HG03432 (cell line): ENCODE measurements around the gene C15orf40.
A peak's percentile ranks its signal among the peaks of the same experiment; 100 is the strongest.
"Not testable (repeated sequence)": the region's sequence is repeated elsewhere in the genome, so short reads cannot be mapped to it uniquely, and the experiment has no call there.

Experiments used
- ATAC-seq: cut with Tn5 transposase; IDR thresholded peaks from one replicate; pipeline ENCODE4 v1.9.1; 2021; ENCODE audit warnings: mild to moderate bottlenecking, moderate library complexity; ENCODE audit not compliant: unreplicated experiment

The C15orf40 gene

GRCh38 chr15:82952158-82953081 lies 59.0 kb downstream of the C15orf40 start, which contains the start of gene HOMER2:
HOMER2 (minus strand) TSS chr15:82952720; CDS start chr15:82952535, 185 bp downstream.
- peak; percentile 45 for ATAC-seq

GRCh38 chr15:82951472-82952157 lies 59.8 kb downstream of the C15orf40 start:
- ATAC-seq: no peak

GRCh38 chr15:82950746-82951370 lies 60.6 kb downstream of the C15orf40 start:
- peak; percentile 67 for ATAC-seq

- ATAC-seq: peak; percentile 23
Observed at GRCh38 chr15:82950295-82950694, 61.1 kb downstream of the C15orf40 start.

- no peak for ATAC-seq
Observed at GRCh38 chr15:82946155-82946701, 65.2 kb downstream of the C15orf40 start.

GRCh38 chr15:82945326-82945725 lies 66.1 kb downstream of the C15orf40 start:
- no peak for ATAC-seq

- ATAC-seq: no peak
Observed at GRCh38 chr15:82944821-82945220, 66.6 kb downstream of the C15orf40 start.

GRCh38 chr15:82944056-82944455 lies 67.4 kb downstream of the C15orf40 start:
- no peak for ATAC-seq

- no peak for ATAC-seq
Observed at GRCh38 chr15:82943176-82943575, 68.3 kb downstream of the C15orf40 start.

- no peak for ATAC-seq
Observed at GRCh38 chr15:82942691-82943090, 68.7 kb downstream of the C15orf40 start.

- ATAC-seq: not testable (repeated sequence)
Observed at GRCh38 chr15:82939678-82940077, 71.8 kb downstream of the C15orf40 start.
